Kidney (tissue), 14 donors: ENCODE measurements around the gene AQP9. TPM values are rescaled to one million over a fixed set of nuclear protein-coding genes. Genes with fewer than 3 reads are reported as not detected.

Experiments
- DNase-seq, 5 donors: peaks; one replicate each; pipeline ENCODE4 v3.0.0-alpha.2; 2013 to 2020
- FAIRE-seq: peaks from 2 replicates; lab custom pipeline; 2012; peaks lifted over from hg19 to GRCh38; lab: Jason Lieb, UNC
- H3K27ac ChIP-seq, 2 donors: one replicate each; pipeline ENCODE4 v1.7.0; 2013; ENCODE audit warnings: low read depth in 2 of 2, low read length in 2 of 2, inconsistent platforms in 1 of 2
- H3K27me3 ChIP-seq: one replicate; pipeline ENCODE4 v1.7.1; 2013; ENCODE audit warnings: low read length, inconsistent platforms; ENCODE audit not compliant: control insufficient read depth, insufficient read depth
- H3K36me3 ChIP-seq, 3 donors: one replicate each; pipeline versions ENCODE4 v1.7.0 to v1.7.1; 2013; ENCODE audit warnings: low read length in 3 of 3, control low read depth in 1 of 3, inconsistent platforms in 1 of 3; ENCODE audit not compliant: insufficient read depth in 3 of 3, control insufficient read depth in 2 of 3
- H3K4me1 ChIP-seq, 3 donors: one replicate each; pipeline versions ENCODE4 v1.7.0 to v1.7.1; 2013; ENCODE audit warnings: low read length in 3 of 3, inconsistent platforms in 1 of 3, low read depth in 1 of 3; ENCODE audit not compliant: control insufficient read depth in 2 of 3, insufficient read depth in 2 of 3
- H3K4me3 ChIP-seq, 3 donors: one replicate each; pipeline versions ENCODE4 v1.7.0 to v1.8.1; 2013; ENCODE audit warnings: low read length in 3 of 3, control low read depth in 1 of 3, inconsistent platforms in 1 of 3
- H3K9ac ChIP-seq, 3 donors: one replicate each; pipeline versions ENCODE4 v1.7.0 to v1.7.1; 2013; ENCODE audit warnings: low read length in 3 of 3, control low read depth in 1 of 3, inconsistent platforms in 1 of 3
- H3K9me3 ChIP-seq, 3 donors: one replicate each; pipeline versions ENCODE4 v1.7.0 to v1.7.1; 2013; ENCODE audit warnings: low read length in 3 of 3, control low read depth in 1 of 3, inconsistent platforms in 1 of 3; ENCODE audit not compliant: control insufficient read depth in 2 of 3, insufficient read depth in 1 of 3
- intact Hi-C: fragments of 100-400 bp; cut with DNase I; formaldehyde crosslinking; loops from one replicate; pipeline ENCODE4 v1.11.1; 2022
- polyA plus RNA-seq: library from polyadenylated mRNA; stranded (reverse); fragments of 350-450 nt; fragmentation: Illumina TruSeq; extraction: RNeasy Lipid Tissue Mini Kit (QIAGEN cat#74804); gene quantifications from one replicate; pipeline ENCODE4 v1.2.3, GENCODE V29; 2014; ENCODE audit warnings: low read depth, low replicate concordance; ENCODE audit not compliant: insufficient read depth
- total RNA-seq: library from RNA; stranded (reverse); fragmentation: NEBNext Ultra II Directional; extraction: Animal tissue kit (Norgen Biotek cat#: 25700); gene quantifications from one replicate; pipeline ENCODE4 v1.2.1, GENCODE V29; 2021
- TF ChIP-seq, protein P1 (sequence below): IDR thresholded peaks from 3 replicates; pipeline ENCODE4 v1.5.1; 2012; ENCODE audit warnings: mild to moderate bottlenecking, moderate library complexity, borderline replicate concordance; ENCODE audit not compliant: insufficient read depth; ENCODE audit errors: extremely low read depth
- donor health status: control.
- donor health status: control.
- donor health status: control.
- donor health status: control.
- donor health status: control.
- donor health status: DM: yes; HTN: yes; CAD: no.
- donor health status: Normal renal cell carcinoma (clear cell type).

The AQP9 gene
- total and polyA plus RNA-seq, 2 donors from 2014 or later, result 0.30 to 1.4 TPM

DNA sequence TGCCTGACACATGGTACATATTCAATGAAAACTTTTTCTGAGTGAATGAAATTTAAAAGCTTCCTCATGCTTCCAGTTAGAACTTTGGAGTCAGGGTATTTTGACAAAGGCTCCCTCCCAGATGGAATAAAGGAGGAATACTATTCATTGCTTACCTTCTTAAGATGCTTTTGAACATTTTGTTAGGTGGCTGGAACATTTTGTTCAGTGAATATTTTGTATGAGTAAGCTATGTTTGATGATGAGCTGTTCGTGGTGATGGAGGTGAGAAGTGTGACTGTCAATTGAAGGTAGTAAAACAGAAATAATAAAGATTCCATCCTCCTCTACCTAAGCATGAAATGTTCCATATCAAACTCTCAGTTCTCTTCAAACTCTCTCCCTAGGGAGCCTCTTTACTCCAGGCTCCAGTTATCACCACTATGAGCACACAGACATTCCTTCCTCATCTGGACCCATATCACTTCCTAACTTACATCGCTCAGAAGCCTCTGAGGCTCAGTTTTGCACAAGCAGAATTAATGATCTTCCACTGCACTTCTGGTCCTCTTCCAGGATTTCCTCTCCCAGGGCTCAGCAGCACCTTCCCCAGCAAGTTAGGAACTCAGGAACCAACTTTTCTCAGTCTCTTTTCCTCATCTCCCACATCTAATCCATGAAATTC is 2.5 kb upstream of the AQP9 start:
- Histone ChIP-seq H3K27ac (no peak overlapping the region), H3K36me3 (no peaks in the 10 kb centered on the region), H3K27me3 (no peaks in the 10 kb centered on the region), H3K9me3 (no peaks in the 10 kb centered on the region), H3K9ac (no peak overlapping the region), H3K4me1 (no peaks in the 10 kb centered on the region), H3K4me3 (no peak overlapping the region)
- FAIRE-seq (no peak), DNase-seq (no peak)
- intact Hi-C loops, result loop anchor here (10.0 kb wide), 1 partner anchor 61 kb away; no protein-coding TSS in a partner anchor
- TF ChIP-seq, protein P1, sequence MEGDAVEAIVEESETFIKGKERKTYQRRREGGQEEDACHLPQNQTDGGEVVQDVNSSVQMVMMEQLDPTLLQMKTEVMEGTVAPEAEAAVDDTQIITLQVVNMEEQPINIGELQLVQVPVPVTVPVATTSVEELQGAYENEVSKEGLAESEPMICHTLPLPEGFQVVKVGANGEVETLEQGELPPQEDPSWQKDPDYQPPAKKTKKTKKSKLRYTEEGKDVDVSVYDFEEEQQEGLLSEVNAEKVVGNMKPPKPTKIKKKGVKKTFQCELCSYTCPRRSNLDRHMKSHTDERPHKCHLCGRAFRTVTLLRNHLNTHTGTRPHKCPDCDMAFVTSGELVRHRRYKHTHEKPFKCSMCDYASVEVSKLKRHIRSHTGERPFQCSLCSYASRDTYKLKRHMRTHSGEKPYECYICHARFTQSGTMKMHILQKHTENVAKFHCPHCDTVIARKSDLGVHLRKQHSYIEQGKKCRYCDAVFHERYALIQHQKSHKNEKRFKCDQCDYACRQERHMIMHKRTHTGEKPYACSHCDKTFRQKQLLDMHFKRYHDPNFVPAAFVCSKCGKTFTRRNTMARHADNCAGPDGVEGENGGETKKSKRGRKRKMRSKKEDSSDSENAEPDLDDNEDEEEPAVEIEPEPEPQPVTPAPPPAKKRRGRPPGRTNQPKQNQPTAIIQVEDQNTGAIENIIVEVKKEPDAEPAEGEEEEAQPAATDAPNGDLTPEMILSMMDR, result no peak

DNA sequence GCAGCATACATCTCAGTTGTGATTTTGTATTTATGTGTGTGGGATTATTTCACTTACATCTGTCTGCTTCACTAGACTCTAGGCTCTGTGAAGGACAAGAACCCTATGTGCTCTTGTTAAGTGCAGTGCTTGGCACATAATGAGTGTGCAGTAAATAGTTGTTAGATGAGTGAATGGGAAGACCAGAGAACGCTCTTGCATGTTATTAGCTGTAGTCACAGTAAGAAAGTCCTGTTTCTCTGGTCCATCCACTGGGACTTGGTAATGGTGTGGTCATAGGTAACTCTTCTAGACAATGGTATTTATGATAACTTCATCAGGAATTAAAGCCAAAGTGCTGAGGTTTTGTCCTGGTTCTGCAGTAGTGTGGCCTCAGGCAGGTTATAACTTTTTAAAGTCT is 1.4 kb upstream of the AQP9 start:
- no peaks in the 10 kb centered on the region for H3K4me1 ChIP-seq
- TF ChIP-seq, protein P1, result no peak
- no peak overlapping the region for H3K9ac ChIP-seq
- H3K27ac ChIP-seq, result no peak overlapping the region
- H3K9me3 ChIP-seq, result no peaks in the 10 kb centered on the region
- FAIRE-seq, result no peak
- H3K36me3 ChIP-seq, result no peaks in the 10 kb centered on the region
- H3K4me3 ChIP-seq, result no peak overlapping the region
- no peaks in the 10 kb centered on the region for H3K27me3 ChIP-seq
- intact Hi-C loops, result loop anchor here (10.0 kb wide), 1 partner anchor 62 kb away; no protein-coding TSS in a partner anchor
- DNase-seq, result no peak

DNA sequence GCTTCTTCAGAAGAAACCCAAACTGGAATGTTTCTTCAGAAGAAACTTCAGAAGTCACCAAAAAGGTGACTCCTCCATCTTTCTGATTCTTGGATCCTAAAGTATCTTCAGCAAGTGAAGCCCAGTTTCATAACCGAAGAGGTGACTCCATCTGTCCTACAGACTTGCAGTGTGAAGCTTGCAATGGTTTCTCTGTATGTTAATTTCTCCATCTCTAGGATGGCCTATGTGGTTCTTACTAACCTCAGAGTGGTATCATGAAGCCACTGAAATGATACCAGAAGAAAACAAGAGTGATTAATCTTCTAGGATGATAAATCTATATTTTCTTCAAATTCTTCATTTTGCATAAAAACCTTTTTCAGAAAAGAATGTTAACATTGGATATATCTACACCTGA is 495 bp upstream of the AQP9 start:
- TF ChIP-seq, protein P1, result no peak
- intact Hi-C loops, result loop anchor here (10.0 kb wide), 1 partner anchor 63 kb away; no protein-coding TSS in a partner anchor
- no peak overlapping the region for H3K9ac ChIP-seq
- H3K27me3 ChIP-seq, result no peaks in the 10 kb centered on the region
- FAIRE-seq (no peak), DNase-seq (no peak)
- H3K27ac ChIP-seq, result no peak overlapping the region
- H3K9me3 ChIP-seq, result no peaks in the 10 kb centered on the region
- H3K36me3 ChIP-seq, result no peaks in the 10 kb centered on the region
- H3K4me3 ChIP-seq, result no peak overlapping the region
- H3K4me1 ChIP-seq, result no peaks in the 10 kb centered on the region
